Suppressor macrophage treated with lipopolysaccharide for 4 hours (primary cell): ENCODE results near the gene MYL12B.
A peak's percentile ranks its signal among the peaks of the same experiment; 100 is the strongest.

Experiments
- DNase-seq: peaks from one replicate; pipeline ENCODE4 v3.0.0-alpha.2; 2020

The MYL12B gene

DNA sequence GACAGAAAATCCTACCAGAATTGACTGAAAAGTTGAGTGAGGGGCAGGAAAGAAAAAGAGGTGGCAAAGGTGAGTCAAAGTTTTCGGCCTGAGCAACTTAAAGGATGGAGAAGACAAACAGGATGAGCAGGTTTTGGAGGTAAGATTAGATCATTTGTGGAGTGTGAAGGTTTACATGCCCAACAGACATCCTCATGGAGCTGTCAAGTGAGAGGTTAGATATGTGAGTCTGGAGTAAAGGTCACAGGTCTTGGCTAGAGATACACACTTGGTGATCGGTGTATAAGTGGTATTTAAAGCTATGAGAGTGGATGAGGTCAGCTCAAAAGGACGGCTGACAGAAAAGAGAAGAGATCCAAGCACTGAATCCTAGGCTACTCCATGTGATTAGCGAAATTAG, 25.5 kb upstream of the MYL12B start:
- no peak for DNase-seq

DNA sequence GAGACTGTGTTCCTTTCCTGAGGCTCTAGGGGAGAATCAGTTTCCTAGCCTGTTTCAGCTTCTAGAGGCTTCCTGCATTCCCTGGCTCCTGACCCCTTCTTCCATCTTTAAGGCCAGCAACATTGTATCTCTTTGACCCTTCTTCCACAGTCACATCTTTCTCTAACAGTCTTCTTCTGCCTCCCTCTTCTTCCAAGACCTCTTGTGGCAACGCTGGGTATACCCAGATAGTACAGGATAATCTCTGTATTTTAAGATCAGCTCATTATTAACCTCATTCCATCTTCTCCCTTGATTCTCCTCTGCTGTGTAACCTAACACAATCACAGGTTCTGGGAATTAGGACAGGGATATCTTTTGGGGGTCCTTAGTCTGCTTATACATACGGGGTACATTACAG, 23.2 kb upstream of the MYL12B start:
- DNase-seq: no peak

GRCh38 chr18:3245185-3245564, 16.8 kb upstream of the MYL12B start:
- DNase-seq: no peak

- peak; percentile 92 for DNase-seq
Measured at GRCh38 chr18:3245853-3246634, 15.9 kb upstream of the MYL12B start.

- DNase-seq: peak; percentile 56
Measured at GRCh38 chr18:3246635-3247239, 15.2 kb upstream of the MYL12B start.

GRCh38 chr18:3247240-3248061, 14.5 kb upstream of the MYL12B start, which contains the start of gene MYL12A:
TSS of gene MYL12A (plus strand) at chr18:3247801. CDS start at chr18:3253248, 5,447 bp downstream.
- peak; percentile 98 for DNase-seq

DNA sequence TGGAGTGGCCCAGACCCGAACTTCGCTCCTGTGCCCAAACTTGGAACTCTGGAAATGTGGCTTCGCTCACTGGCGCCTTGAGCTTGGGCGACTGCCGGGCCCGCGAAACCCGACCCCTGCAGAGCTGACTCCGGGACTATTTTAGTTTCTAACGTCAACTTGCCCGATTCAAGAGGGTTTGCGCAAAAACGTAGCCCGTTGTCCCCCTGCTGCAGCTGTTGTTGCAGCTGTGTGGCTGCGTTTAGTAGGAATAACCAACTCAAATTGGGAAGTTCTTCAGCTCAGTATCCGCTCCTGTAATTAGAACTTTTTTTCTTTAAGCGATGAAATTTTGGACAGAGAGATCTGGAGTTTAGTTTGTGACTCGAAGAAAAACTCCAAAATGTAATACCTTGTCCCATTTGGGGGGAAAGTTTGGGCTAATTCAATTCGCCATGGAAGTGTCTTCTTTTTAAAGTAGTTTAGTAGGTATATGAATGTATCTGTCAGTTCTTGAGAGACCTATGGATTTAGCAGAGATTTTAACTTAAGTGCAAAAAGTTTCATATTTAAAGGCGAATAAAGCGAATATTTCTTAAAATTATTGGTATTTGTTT, 13.8 kb upstream of the MYL12B start:
- peak; percentile 62 for DNase-seq

- DNase-seq: peak; percentile 74
Measured at GRCh38 chr18:3248658-3249359, 13.1 kb upstream of the MYL12B start.

DNA sequence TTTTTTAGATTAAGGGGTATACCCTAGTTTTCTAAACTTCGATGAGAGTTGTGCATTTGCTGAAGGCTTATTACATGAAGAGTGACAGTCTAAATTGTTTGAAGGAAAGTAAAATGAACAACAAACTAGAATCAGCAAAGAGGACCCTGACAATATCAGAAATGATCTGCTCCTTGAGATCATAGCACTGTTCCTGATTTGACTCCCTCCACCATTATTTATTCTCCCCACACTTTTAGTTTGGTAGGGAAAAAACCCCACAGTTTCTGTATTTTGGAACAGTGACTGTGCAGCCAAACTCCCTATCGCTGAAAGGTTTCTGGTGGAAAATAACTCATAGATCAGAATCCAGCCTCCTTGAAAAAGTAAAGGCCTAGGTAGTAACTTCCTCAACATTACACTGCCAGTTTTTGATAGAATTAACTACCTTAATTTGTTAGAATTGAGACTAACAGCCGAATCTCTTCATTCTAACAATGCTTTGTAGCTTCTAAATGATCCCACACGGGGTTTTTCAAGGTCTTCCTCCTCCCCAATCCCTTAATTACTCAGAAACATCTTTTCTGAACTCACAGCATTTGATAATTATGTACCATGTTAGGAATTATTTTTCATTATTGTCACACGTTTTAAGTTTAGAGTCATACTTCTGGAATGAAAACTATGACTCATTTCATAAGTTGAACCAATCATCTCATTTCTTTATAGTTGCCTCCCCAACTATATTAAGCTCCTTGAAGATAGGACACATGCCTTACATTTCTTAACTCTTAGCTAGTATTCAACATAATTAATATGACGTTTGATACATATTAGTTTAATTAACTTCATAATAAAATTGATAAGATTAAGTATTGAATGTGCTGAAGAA, 11.5 kb upstream of the MYL12B start:
- DNase-seq: peak; percentile 50

GRCh38 chr18:3251249-3251962, 10.5 kb upstream of the MYL12B start:
- no peak for DNase-seq

GRCh38 chr18:3251963-3252277, 10.0 kb upstream of the MYL12B start:
- no peak for DNase-seq

- DNase-seq: no peak
Measured at GRCh38 chr18:3252843-3253242, 9.1 kb upstream of the MYL12B start.

- DNase-seq: no peak
Measured at GRCh38 chr18:3254725-3255124, 7.2 kb upstream of the MYL12B start.

DNA sequence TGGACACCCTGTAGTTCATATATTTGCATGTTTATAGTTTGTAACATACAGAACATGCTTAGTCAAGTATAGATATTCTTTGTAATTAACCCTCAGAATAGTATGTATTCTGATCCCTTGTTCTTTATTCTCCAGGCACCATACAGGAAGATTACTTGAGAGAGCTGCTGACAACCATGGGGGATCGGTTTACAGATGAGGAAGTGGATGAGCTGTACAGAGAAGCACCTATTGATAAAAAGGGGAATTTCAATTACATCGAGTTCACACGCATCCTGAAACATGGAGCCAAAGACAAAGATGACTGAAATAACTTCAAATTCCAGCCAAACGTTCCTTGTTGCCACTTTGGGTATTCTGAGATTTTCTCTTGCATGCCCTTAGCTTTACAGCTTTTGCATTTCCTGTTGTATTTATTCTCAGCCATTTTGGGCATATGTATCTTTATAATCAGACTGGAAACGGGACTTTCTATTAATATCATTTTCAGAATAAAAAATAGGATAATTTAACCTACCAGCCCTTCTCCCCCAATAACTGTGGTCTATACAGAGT, 6.2 kb upstream of the MYL12B start:
- no peak for DNase-seq

GRCh38 chr18:3256693-3257626, 5.0 kb upstream of the MYL12B start:
- DNase-seq: peak; percentile 45

DNA sequence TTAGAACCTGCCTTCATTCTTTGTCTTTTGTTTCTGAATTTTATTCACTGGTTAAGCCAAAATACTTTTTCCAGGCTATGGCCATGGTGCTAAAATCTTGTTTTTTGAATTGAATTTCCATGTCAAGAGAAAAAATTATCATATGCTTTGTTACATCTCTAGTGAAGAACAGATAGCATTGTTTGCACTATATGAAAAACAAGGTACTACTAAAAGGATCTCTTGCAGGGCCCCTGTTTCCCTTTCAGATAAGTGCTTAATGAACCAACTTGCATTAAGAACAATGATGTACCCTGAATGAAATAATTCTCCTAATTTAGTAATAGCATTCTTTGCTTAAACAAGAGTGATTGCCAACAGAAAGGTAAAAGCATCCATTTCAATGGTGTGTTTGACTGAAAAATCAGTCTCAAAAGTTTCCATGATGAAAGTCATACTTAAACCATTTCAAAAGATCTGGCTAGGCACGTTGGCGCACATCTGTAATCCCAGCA, 4.3 kb upstream of the MYL12B start:
- no peak for DNase-seq

DNA sequence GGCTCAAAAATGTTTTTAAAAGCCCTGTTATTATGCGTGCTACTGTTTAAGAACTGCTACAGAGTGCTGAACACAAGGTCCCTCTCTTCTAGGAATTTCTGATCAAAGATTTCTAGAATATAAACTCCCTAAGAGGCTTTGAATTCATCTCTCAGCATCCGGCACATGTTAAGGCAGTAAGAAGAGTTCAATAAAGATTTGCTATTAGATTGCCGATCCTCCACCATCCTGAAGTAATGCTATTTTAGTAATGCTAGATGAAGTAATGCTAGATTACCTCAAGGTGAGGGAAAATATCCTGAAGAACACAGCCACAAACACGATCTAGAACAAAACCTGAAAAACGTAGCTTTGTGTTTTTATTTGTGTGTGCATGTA, 949 bp upstream of the MYL12B start:
- no peak for DNase-seq

DNA sequence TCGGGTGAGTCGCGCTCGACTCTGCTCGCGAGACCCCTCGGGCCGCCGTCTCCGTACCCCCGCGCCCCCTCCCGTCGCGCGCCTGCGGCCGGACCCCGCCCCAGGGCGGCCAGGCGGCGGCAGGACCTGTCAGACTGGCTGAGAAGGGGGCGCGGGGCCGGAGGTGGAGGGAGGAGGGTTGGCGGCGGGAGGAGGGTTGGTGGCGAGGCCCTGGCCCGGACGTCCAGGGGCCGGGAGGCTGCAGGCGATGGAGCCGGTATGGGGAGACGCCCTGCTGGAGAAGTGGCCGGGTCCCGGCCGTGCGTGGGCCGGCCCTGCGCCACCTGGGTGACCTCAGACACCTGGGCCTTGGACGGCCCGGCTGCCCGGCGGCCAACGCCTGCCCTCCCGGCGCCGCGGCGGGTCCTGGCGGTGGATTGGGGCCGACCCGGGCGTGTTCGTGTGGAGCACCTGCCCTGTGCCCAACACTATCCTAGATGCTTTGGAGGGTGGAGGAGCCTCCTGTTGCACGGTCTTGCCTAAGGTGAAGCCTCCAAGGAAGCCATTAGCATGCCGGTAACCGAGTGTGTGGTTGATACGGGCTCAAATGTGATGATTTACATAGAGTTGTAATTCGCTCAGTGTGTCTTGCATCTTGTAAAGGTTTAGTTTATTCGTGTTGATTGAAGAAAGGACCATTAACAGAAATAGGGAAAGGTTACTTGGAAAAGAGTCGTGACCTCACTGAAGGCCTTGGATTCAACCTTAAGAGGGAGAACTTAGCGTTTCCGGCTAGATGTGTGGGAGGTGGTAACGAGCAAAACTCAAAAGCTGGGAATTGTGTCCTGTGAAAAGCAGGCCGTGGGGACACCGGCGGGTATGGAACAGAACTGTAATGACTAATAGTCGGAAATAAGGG, 550 bp downstream of the MYL12B start:
- no peak for DNase-seq
